HCT116 (cell line): ENCODE results near the gene FGD4. TPM values are rescaled to one million over a fixed set of nuclear protein-coding genes. Genes with fewer than 3 reads are reported as not detected.

Experiments used
- ATAC-seq: fragments of 200-7000 bp; cut with Tn5 transposase; 2 replicates; pipeline ENCODE4 v1.9.1; 2020; ENCODE audit warnings: mild to moderate bottlenecking, moderate library complexity
- BruUV-seq: library from RNA; stranded (reverse); fragments of 400-500 nt; replicated peaks from 2 replicates; lab custom pipeline; 2021; lab: Mats Ljungman, UMichigan
- CTCF ChIA-PET: fragments of 300-600 bp; sonication (Branson Sonifier 250); formaldehyde crosslinking; loops from one replicate; lab custom pipeline; 2021; ENCODE audit warnings: antibody characterized with exemption; lab: Charles Lee
- POLR2A ChIA-PET: fragments of 300-600, 350-600 bp; sonication (Branson Sonifier 250); formaldehyde crosslinking; loops from one replicate; lab custom pipeline; 2021; ENCODE audit warnings: antibody characterized with exemption; lab: Charles Lee
- RAD21 ChIA-PET, 2 experiments: fragments of 300-600 bp; sonication (Branson Sonifier 250); formaldehyde crosslinking; loops; one replicate each; lab custom pipeline; 2023; ENCODE audit warnings: low total read pairs in 2 of 2; ENCODE audit not compliant: uncharacterized antibody in 2 of 2, unreplicated experiment in 2 of 2, low non-redundant PET in 1 of 2; lab: Charles Lee
- DNase-seq: peaks from one replicate; pipeline ENCODE4 v3.0.0-alpha.2; 2010; ENCODE audit warnings: low read depth, low spot score
- H2AFZ ChIP-seq: fragments of 200-600 bp; shearing (Covaris generic), sonication (generic); 2 replicates; pipeline ENCODE4 v1.6.1; 2017; ENCODE audit warnings: low read depth, mixed run types, mixed read lengths, antibody characterized with exemption, low read length; ENCODE audit not compliant: poor library complexity, severe bottlenecking
- H3K27ac ChIP-seq: 2 replicates; pipeline ENCODE4 v1.5.1; 2012; ENCODE audit warnings: low read depth, low read length
- H3K27me3 ChIP-seq: fragments of 200-600 bp; sonication (generic); 2 replicates; pipeline ENCODE4 v1.6.1; 2016; ENCODE audit warnings: mixed run types, low read length, mixed read lengths; ENCODE audit not compliant: insufficient read depth
- H3K36me3 ChIP-seq, 2 experiments: fragments of 200-500 bp in 1 of 2; fragments of 200-600 bp in 1 of 2; sonication (Bioruptor generic) in 1 of 2; sonication (generic) in 1 of 2; 2 replicates each; pipeline versions ENCODE4 v1.5.1 to v1.6.1; 2014 to 2016; ENCODE audit warnings: low read length in 2 of 2, inconsistent platforms in 1 of 2, mixed read lengths in 1 of 2, mixed run types in 1 of 2; ENCODE audit not compliant: insufficient read depth in 2 of 2, control insufficient read depth in 1 of 2
- H3K4me1 ChIP-seq, 2 experiments: fragments of 200-600 bp in 1 of 2; sonication (generic) in 1 of 2; 2 replicates each; pipeline versions ENCODE4 v1.5.1 to v1.6.1; 2012 to 2017; ENCODE audit warnings: low read length in 2 of 2, inconsistent platforms in 1 of 2, mild to moderate bottlenecking in 1 of 2, mixed read lengths in 1 of 2, mixed run types in 1 of 2, moderate library complexity in 1 of 2; ENCODE audit not compliant: insufficient read depth in 2 of 2, control insufficient read depth in 1 of 2
- H3K4me2 ChIP-seq: fragments of 200-600 bp; sonication (generic); 2 replicates; pipeline ENCODE4 v1.6.1; 2017; ENCODE audit warnings: mixed run types, low read length, mixed read lengths
- H3K4me3 ChIP-seq, 2 experiments: fragments of 200-600 bp in 1 of 2; sonication (generic) in 1 of 2; replicated peaks in 1 of 2; 2 replicates each; pipeline ENCODE4 v1.5.1; 2011 to 2016; ENCODE audit warnings: low read length in 2 of 2, control low read depth in 1 of 2, low read depth in 1 of 2, mild to moderate bottlenecking in 1 of 2, mixed read lengths in 1 of 2, mixed run types in 1 of 2
- H3K79me2 ChIP-seq: fragments of 200-600 bp; sonication (generic); 2 replicates; pipeline ENCODE4 v1.6.1; 2017; ENCODE audit warnings: mild to moderate bottlenecking, mixed run types, low read length, moderate library complexity, mixed read lengths; ENCODE audit not compliant: insufficient read depth
- H3K9ac ChIP-seq: fragments of 200-600 bp; sonication (generic); 2 replicates; pipeline ENCODE4 v1.6.1; 2016; ENCODE audit warnings: low read length, mixed read lengths
- H3K9me2 ChIP-seq: fragments of 200-600 bp; sonication (generic), shearing (Covaris generic); 2 replicates; pipeline ENCODE4 v1.6.1; 2017; ENCODE audit warnings: mixed run types, mild to moderate bottlenecking, moderate library complexity; ENCODE audit not compliant: insufficient read depth
- H3K9me3 ChIP-seq, 2 experiments: fragments of 200-500 bp in 1 of 2; fragments of 200-600 bp in 1 of 2; sonication (Bioruptor generic) in 1 of 2; sonication (generic) in 1 of 2; 2 replicates each; pipeline ENCODE4 v1.6.1; 2014 to 2017; ENCODE audit warnings: low read length in 2 of 2, mixed read lengths in 2 of 2, inconsistent platforms in 1 of 2, low read depth in 1 of 2, mild to moderate bottlenecking in 1 of 2, mixed run types in 1 of 2, moderate library complexity in 1 of 2; ENCODE audit not compliant: control insufficient read depth in 1 of 2, insufficient read depth in 1 of 2
- H4K20me1 ChIP-seq: fragments of 200-600 bp; sonication (generic), shearing (Covaris generic); 2 replicates; pipeline ENCODE4 v1.6.1; 2017; ENCODE audit warnings: mixed run types, mild to moderate bottlenecking, moderate library complexity; ENCODE audit not compliant: insufficient read depth
- ATF3 ChIP-seq: IDR thresholded peaks from 2 replicates; pipeline ENCODE4 v1.6.1; 2012
- CEBPB ChIP-seq: IDR thresholded peaks from 2 replicates; pipeline ENCODE4 v1.6.1; 2012; ENCODE audit warnings: low read depth
- EGR1 ChIP-seq: IDR thresholded peaks from 2 replicates; pipeline ENCODE4 v1.6.1; 2012; ENCODE audit warnings: low read depth
- MAX ChIP-seq: IDR thresholded peaks from 2 replicates; pipeline ENCODE4 v1.6.1; 2012
- POLR2AphosphoS5 ChIP-seq: IDR thresholded peaks from 2 replicates; pipeline ENCODE4 v1.6.1; 2011; ENCODE audit warnings: mild to moderate bottlenecking, low read depth, low read length, moderate library complexity
- RAD21 ChIP-seq: IDR thresholded peaks from 2 replicates; pipeline ENCODE4 v1.6.1; 2012; ENCODE audit warnings: low read depth, mild to moderate bottlenecking
- REST ChIP-seq: IDR thresholded peaks from 2 replicates; pipeline ENCODE4 v1.6.1; 2012; ENCODE audit warnings: low read depth
- SIN3A ChIP-seq: IDR thresholded peaks from 2 replicates; pipeline ENCODE4 v1.6.1; 2012; ENCODE audit warnings: low read depth
- ZBTB33 ChIP-seq: IDR thresholded peaks from 2 replicates; pipeline ENCODE4 v1.6.1; 2011; ENCODE audit warnings: mild to moderate bottlenecking, low read length, moderate library complexity; ENCODE audit not compliant: insufficient replicate concordance; ENCODE audit errors: extremely low read depth
- ZFX ChIP-seq: fragments of 450-650 bp; IDR thresholded peaks from 2 replicates; pipeline ENCODE4 v1.6.1; 2017
- ZNF274 ChIP-seq: fragments of 200-500 bp; sonication (Bioruptor generic); IDR thresholded peaks from 2 replicates; pipeline ENCODE4 v1.6.1; 2014; ENCODE audit warnings: mild to moderate bottlenecking, low read depth, low read length, inconsistent platforms
- intact Hi-C: fragments of 100-400 bp; cut with micrococcal nuclease; formaldehyde crosslinking; loops from 2 replicates; pipeline ENCODE4 v1.10.0; 2022
- total RNA-seq: library from RNA; stranded (reverse); gene quantifications from one replicate; pipeline ENCODE4 v1.2.1, GENCODE V29; 2021; ENCODE audit not compliant: unreplicated experiment

Gene FGD4
- total RNA-seq, 1 experiment from 2014 or later, result 7.7 TPM

- TF ChIP-seq ATF3 (no peak), SIN3A (no peak), ZBTB33 (no peak), RAD21 (no peak), EGR1 (no peak), ZNF274 (no peak)
Measured at GRCh38 chr12:32604565-32604964, 205.2 kb downstream of the FGD4 start (continued).

- TF ChIP-seq ZFX (no peak), CEBPB (no peak), POLR2AphosphoS5 (no peak), SIN3A (no peak), REST (no peak), MAX (no peak)
- TF ChIP-seq, all 23 proteins: peak for 0
- intact Hi-C loops, result no loop called here
- H3K36me3 ChIP-seq, result no peaks in the 10 kb centered on the region
- no peak overlapping the region for H2AFZ ChIP-seq
- H3K9ac ChIP-seq, result no peak overlapping the region
- ChIA-PET RAD21 (no interaction called here), CTCF (interaction anchor here (1.2 kb wide), 1 partner anchor 149 kb away, joined by 3 read pairs; no protein-coding TSS in a partner anchor), POLR2A (no interaction called here)
- no peaks in the 10 kb centered on the region for H4K20me1 ChIP-seq
- no peak overlapping the region for H3K4me3 ChIP-seq
- H3K79me2 ChIP-seq, result no peaks in the 10 kb centered on the region
- no peaks in the 10 kb centered on the region for H3K27me3 ChIP-seq
- no peaks in the 10 kb centered on the region for H3K9me2 ChIP-seq
- ATAC-seq (no peak), DNase-seq (no peak)
- no peak overlapping the region for H3K27ac ChIP-seq
- no peaks in the 10 kb centered on the region for H3K9me3 ChIP-seq
- H3K4me2 ChIP-seq, result no peak overlapping the region
- BruUV-seq, result no TSS peak
- no peaks in the 10 kb centered on the region for H3K4me1 ChIP-seq
Measured at GRCh38 chr12:32605326-32606095, 206.2 kb downstream of the FGD4 start.
